Progenitor cell of endocrine pancreas (in vitro differentiated cells): Measurements from ENCODE around the gene GRAMD1A. TPM values are rescaled to one million over a fixed set of nuclear protein-coding genes. Genes with fewer than 3 reads are reported as not detected.
"Not testable (repeated sequence)": the region's sequence is repeated elsewhere in the genome, so short reads cannot be mapped to it uniquely, and the experiment has no call there.

Experiments used
- DNase-seq: peaks from one replicate; pipeline ENCODE4 v3.0.0; 2021; ENCODE audit warnings: low spot score; ENCODE audit not compliant: unreplicated experiment
- H3K27ac Mint-ChIP-seq: 2 replicates; pipeline ENCODE4 v1.8.0; 2021; ENCODE audit warnings: mild to moderate bottlenecking, moderate library complexity, mixed read lengths
- H3K27me3 Mint-ChIP-seq: 2 replicates; pipeline ENCODE4 v1.8.0; 2021; ENCODE audit warnings: mixed read lengths
- H3K36me3 Mint-ChIP-seq: 2 replicates; pipeline ENCODE4 v1.8.0; 2022; ENCODE audit warnings: mixed read lengths; ENCODE audit not compliant: insufficient read depth
- H3K4me1 Mint-ChIP-seq: 2 replicates; pipeline ENCODE4 v1.8.0; 2021; ENCODE audit warnings: low read depth, mixed read lengths
- H3K4me3 Mint-ChIP-seq: 2 replicates; pipeline ENCODE4 v1.8.0; 2021; ENCODE audit warnings: low read depth, mild to moderate bottlenecking, moderate library complexity, mixed read lengths
- H3K9me3 Mint-ChIP-seq: 2 replicates; pipeline ENCODE4 v1.8.0; 2021; ENCODE audit warnings: low read depth, mixed read lengths
- CTCF ChIP-seq: fragments of 200-600 bp; sonication (generic); IDR thresholded peaks from one replicate; pipeline ENCODE4 v1.5.0; 2021; ENCODE audit warnings: antibody characterized with exemption, mild to moderate bottlenecking; ENCODE audit not compliant: unreplicated experiment
- total RNA-seq: library from RNA; stranded (reverse); gene quantifications from 2 replicates; pipeline ENCODE4 v1.2.1, GENCODE V29; 2021

The GRAMD1A gene
- total RNA-seq, 1 donor from 2014 or later = 111 TPM

- Mint-ChIP-seq H3K27ac (no peak overlapping the region), H3K9me3 (no peaks in the 10 kb centered on the region), H3K27me3 (no peaks in the 10 kb centered on the region), H3K4me3 (no peak overlapping the region), H3K4me1 (no peaks in the 10 kb centered on the region), H3K36me3 (no peaks in the 10 kb centered on the region)
- TF ChIP-seq CTCF = no peak
- DNase-seq = no peak
Observed at GRCh38 chr19:34989298-34989697, 10.8 kb upstream of the GRAMD1A start.

GRCh38 chr19:34990578-34991192 is 9.4 kb upstream of the GRAMD1A start:
- no peak for TF ChIP-seq CTCF
- no peak for DNase-seq
- Mint-ChIP-seq H3K4me3 (no peak overlapping the region), H3K9me3 (no peaks in the 10 kb centered on the region), H3K4me1 (no peaks in the 10 kb centered on the region), H3K27me3 (no peaks in the 10 kb centered on the region), H3K27ac (no peak overlapping the region), H3K36me3 (no peaks in the 10 kb centered on the region)

GRCh38 chr19:34991542-34992333 is 8.4 kb upstream of the GRAMD1A start:
- Mint-ChIP-seq H3K27me3 (no peaks in the 10 kb centered on the region), H3K4me3 (no peak overlapping the region), H3K36me3 (no peaks in the 10 kb centered on the region), H3K4me1 (no peaks in the 10 kb centered on the region), H3K27ac (no peak overlapping the region), H3K9me3 (no peaks in the 10 kb centered on the region)
- no peak for TF ChIP-seq CTCF
- no peak for DNase-seq

- not testable (repeated sequence) for H3K27me3 Mint-ChIP-seq, DNase-seq, H3K4me1 Mint-ChIP-seq, H3K36me3 Mint-ChIP-seq, H3K27ac Mint-ChIP-seq, H3K9me3 Mint-ChIP-seq, H3K4me3 Mint-ChIP-seq
Observed at GRCh38 chr19:34992582-34992981, 7.5 kb upstream of the GRAMD1A start.

GRCh38 chr19:34994286-34994642 is 5.9 kb upstream of the GRAMD1A start:
- Mint-ChIP-seq H3K27me3 (no peaks in the 10 kb centered on the region), H3K36me3 (no peaks in the 10 kb centered on the region), H3K9me3 (no peaks in the 10 kb centered on the region), H3K4me3 (no peak overlapping the region), H3K4me1 (peaks cover 6% of the 10 kb centered on the region), H3K27ac (no peak overlapping the region)
- no peak for DNase-seq
- TF ChIP-seq CTCF = no peak
